HG03571 (cell line): ENCODE measurements around the gene FARP1.

Experiments used
- ATAC-seq: cut with Tn5 transposase; IDR thresholded peaks from one replicate; pipeline ENCODE4 v1.9.1; 2021; ENCODE audit not compliant: unreplicated experiment

FARP1 gene

GRCh38 chr13:98300956-98301641 is 158.2 kb downstream of the FARP1 start:
- ATAC-seq: no peak

GRCh38 chr13:98301721-98302120 is 158.8 kb downstream of the FARP1 start:
- ATAC-seq: no peak

- ATAC-seq: no peak
These were observed 161.0 kb downstream of the FARP1 start for GRCh38 chr13:98303858-98304257.

GRCh38 chr13:98305670-98306069 is 162.8 kb downstream of the FARP1 start:
- no peak for ATAC-seq

GRCh38 chr13:98307463-98308085 is 164.7 kb downstream of the FARP1 start:
- no peak for ATAC-seq

GRCh38 chr13:98308086-98308911 is 165.4 kb downstream of the FARP1 start:
- ATAC-seq: no peak

- no peak for ATAC-seq
These were observed 166.9 kb downstream of the FARP1 start for GRCh38 chr13:98309569-98310335.

- ATAC-seq: no peak
These were observed 167.7 kb downstream of the FARP1 start for GRCh38 chr13:98310485-98311199.

GRCh38 chr13:98311200-98311548 is 168.3 kb downstream of the FARP1 start:
- ATAC-seq: no peak

- ATAC-seq: no peak
These were observed 169.7 kb downstream of the FARP1 start for GRCh38 chr13:98312606-98313005.

GRCh38 chr13:98313023-98313921 is 170.4 kb downstream of the FARP1 start:
- ATAC-seq: no peak

GRCh38 chr13:98313922-98314292 is 171.0 kb downstream of the FARP1 start:
- no peak for ATAC-seq

GRCh38 chr13:98315466-98315865 is 172.6 kb downstream of the FARP1 start:
- ATAC-seq: no peak

GRCh38 chr13:98315902-98316301 is 173.0 kb downstream of the FARP1 start:
- no peak for ATAC-seq

GRCh38 chr13:98317573-98318171 is 174.8 kb downstream of the FARP1 start:
- ATAC-seq: no peak

- ATAC-seq: no peak
These were observed 175.5 kb downstream of the FARP1 start for GRCh38 chr13:98318263-98318878.

- ATAC-seq: no peak
These were observed 177.7 kb downstream of the FARP1 start for GRCh38 chr13:98320561-98321105.

- ATAC-seq: no peak
These were observed 178.5 kb downstream of the FARP1 start for GRCh38 chr13:98321395-98321794.
